ENCODE data around the gene CHSY3. TPM values are rescaled to one million over a fixed set of nuclear protein-coding genes. Genes with fewer than 3 reads are reported as not detected.

Gene CHSY3
- total RNA-seq, 1 donor from 2014 or later, result 0.85 TPM

DNA sequence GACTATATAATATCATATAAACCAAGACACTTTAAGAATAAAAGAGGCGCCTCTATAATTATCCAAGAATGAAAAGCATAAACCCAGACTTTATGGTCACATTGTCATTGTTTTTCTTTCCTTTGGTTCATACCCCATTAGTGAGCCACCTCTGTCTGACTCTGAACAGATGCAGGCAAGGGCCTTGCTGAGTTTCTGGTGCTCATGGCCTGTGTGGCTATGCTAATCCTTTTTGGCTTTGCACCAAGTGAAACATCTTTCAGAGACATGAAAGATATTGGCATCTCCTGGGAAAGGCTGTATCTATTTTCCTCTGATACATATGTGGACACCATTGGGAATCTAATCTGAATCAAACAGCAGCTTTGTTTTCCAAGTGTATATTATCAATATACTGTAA, 222.5 kb downstream of the CHSY3 start:
- Histone ChIP-seq H3K36me3 (no peaks in the 10 kb centered on the region), H3K27me3 (ENCODE audit: low read depth) (no peaks in the 10 kb centered on the region), H3K9me3 (replicated peaks) (no peaks in the 10 kb centered on the region), H3K27ac (replicated peaks) (no peak overlapping the region), H3K4me3 (no peak overlapping the region), H3K4me1 (no peaks in the 10 kb centered on the region)
- no peak for DNase-seq
- intact Hi-C loops (cut with micrococcal nuclease), result no loop called here
- TF ChIP-seq, protein P1, sequence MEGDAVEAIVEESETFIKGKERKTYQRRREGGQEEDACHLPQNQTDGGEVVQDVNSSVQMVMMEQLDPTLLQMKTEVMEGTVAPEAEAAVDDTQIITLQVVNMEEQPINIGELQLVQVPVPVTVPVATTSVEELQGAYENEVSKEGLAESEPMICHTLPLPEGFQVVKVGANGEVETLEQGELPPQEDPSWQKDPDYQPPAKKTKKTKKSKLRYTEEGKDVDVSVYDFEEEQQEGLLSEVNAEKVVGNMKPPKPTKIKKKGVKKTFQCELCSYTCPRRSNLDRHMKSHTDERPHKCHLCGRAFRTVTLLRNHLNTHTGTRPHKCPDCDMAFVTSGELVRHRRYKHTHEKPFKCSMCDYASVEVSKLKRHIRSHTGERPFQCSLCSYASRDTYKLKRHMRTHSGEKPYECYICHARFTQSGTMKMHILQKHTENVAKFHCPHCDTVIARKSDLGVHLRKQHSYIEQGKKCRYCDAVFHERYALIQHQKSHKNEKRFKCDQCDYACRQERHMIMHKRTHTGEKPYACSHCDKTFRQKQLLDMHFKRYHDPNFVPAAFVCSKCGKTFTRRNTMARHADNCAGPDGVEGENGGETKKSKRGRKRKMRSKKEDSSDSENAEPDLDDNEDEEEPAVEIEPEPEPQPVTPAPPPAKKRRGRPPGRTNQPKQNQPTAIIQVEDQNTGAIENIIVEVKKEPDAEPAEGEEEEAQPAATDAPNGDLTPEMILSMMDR (IDR thresholded peaks at IDR 0.05; ENCODE audit: borderline replicate concordance), result no peak

DNA sequence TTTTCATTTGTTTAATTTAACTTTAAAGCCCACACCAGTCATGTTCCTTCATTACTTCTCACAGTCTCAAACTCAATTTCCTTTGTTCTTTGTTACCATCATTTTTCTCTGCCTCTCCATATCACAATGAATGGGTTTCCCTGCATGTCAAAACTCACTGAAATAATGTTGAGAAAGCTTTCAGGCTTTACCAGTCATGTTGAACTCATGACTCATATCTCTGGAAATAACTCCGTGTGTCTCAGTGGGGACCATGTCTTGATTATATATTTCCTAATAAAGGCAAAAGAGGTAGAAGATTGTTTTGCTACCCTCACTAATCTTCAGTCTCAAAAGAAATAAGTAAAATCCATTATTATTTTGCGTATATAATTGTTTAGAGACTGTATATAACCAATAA, 231.2 kb downstream of the CHSY3 start:
- Histone ChIP-seq H3K36me3 (no peaks in the 10 kb centered on the region), H3K27me3 (ENCODE audit: low read depth) (no peaks in the 10 kb centered on the region), H3K4me3 (no peak overlapping the region), H3K4me1 (no peaks in the 10 kb centered on the region), H3K27ac (replicated peaks) (peak overlapping the region; percentile 47), H3K9me3 (replicated peaks) (no peaks in the 10 kb centered on the region)
- TF ChIP-seq, protein P1 (IDR thresholded peaks at IDR 0.05; ENCODE audit: borderline replicate concordance), result no peak
- intact Hi-C loops (cut with micrococcal nuclease), result no loop called here
- DNase-seq, result no peak

GRCh38 chr5:130136300-130136699, 232.0 kb downstream of the CHSY3 start:
- Histone ChIP-seq H3K4me1 (no peaks in the 10 kb centered on the region), H3K4me3 (no peak overlapping the region), H3K27ac (replicated peaks) (peak overlapping the region; percentile 47), H3K9me3 (replicated peaks) (no peaks in the 10 kb centered on the region), H3K36me3 (no peaks in the 10 kb centered on the region), H3K27me3 (ENCODE audit: low read depth) (no peaks in the 10 kb centered on the region)
- DNase-seq, result no peak
- TF ChIP-seq, protein P1 (IDR thresholded peaks at IDR 0.05; ENCODE audit: borderline replicate concordance), result no peak
- intact Hi-C loops (cut with micrococcal nuclease), result no loop called here

DNA sequence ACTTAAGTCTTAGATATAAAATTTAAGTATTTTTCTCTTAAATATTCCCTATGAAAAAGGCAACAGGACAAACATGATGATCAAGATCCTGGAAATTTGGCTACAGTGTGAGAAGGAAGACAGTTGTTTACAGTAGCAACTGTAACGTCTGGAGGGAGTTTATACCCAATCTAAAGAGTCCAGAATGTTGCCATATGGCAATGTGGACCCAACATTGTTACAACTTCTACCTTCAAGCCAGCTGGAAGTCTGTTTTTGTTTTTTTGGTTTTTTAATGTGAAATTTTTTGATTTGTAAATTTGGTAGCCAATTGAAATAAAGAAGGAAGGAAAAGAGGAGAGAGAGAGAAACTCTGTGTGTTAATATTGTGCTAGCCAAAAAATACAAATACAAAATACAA, 233.4 kb downstream of the CHSY3 start:
- H3K9me3 ChIP-seq (replicated peaks), result no peaks in the 10 kb centered on the region
- TF ChIP-seq, protein P1 (IDR thresholded peaks at IDR 0.05; ENCODE audit: borderline replicate concordance), result no peak
- intact Hi-C loops (cut with micrococcal nuclease), result no loop called here
- no peaks in the 10 kb centered on the region for H3K27me3 ChIP-seq (ENCODE audit: low read depth)
- H3K4me1 ChIP-seq, result no peaks in the 10 kb centered on the region
- no peak for DNase-seq
- H3K36me3 ChIP-seq, result no peaks in the 10 kb centered on the region
- no peak overlapping the region for H3K4me3 ChIP-seq
- no peak overlapping the region for H3K27ac ChIP-seq (replicated peaks)

DNA sequence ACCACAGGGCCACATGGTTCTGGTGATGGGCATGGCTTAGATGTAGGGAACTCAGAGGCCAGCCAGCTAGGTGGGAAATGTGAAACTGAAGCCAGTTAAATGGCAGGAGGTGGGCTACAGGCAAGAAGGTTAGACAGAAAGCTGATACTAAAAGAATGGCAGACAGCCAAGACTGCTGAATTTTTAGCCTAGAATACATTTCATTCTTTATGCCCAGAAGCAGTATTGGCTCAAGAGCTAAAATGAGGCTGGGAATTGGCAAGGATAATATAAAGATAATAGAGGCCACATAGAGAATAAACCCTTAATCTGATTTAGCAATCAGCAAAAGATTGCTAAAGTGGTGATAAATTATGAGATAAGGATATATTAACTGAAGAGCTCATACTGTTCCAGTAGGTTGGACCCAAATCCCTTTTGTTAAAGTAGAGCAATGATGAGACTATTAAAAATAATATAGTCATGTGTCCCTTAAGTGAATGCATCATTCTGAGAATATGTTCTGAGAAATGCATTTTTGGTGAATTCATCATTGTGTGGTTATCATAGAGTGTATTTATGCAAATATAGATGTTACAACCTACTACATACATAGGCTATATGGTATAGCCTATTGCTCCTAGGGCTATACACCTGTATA, 234.3 kb downstream of the CHSY3 start:
- Histone ChIP-seq H3K27ac (replicated peaks) (no peak overlapping the region), H3K27me3 (ENCODE audit: low read depth) (no peaks in the 10 kb centered on the region), H3K4me1 (no peaks in the 10 kb centered on the region), H3K4me3 (no peak overlapping the region), H3K9me3 (replicated peaks) (no peaks in the 10 kb centered on the region), H3K36me3 (no peaks in the 10 kb centered on the region)
- no peak for DNase-seq
- TF ChIP-seq, protein P1 (IDR thresholded peaks at IDR 0.05; ENCODE audit: borderline replicate concordance), result no peak
- intact Hi-C loops (cut with micrococcal nuclease), result no loop called here
